ENCODE data around the gene DST. TPM values are rescaled to one million over a fixed set of nuclear protein-coding genes. Genes with fewer than 3 reads are reported as not detected.
"Not testable (repeated sequence)": the region's sequence is repeated elsewhere in the genome, so short reads cannot be mapped to it uniquely, and the experiment has no call there.

The DST gene
- polyA plus RNA-seq, 1 experiment: 80.6 TPM

DNA sequence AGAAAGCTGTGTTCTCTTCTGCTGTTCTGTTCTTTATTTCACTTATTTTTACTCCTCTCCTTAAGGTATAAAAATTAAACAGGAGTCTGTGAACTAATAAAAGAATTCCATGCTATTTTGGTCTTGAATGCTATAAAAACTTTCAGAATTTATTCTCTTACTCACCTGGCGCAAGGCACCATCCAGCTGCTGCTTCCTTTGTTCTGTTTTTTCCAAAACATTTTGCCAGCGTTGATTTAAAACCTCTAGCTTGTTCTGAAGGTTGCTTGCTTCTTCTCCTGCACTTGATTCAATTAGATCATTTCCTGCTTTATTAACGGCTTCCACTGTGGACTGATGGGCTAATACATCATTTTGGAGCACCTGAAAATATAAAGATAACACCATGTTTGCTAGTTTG, 145.0 kb downstream of the DST start:
- CTCF ChIA-PET: interaction anchor here (1.7 kb wide), 1 partner anchor 14 kb away, joined by 7 read pairs; no protein-coding TSS in a partner anchor
- TF ChIP-seq, protein P1, sequence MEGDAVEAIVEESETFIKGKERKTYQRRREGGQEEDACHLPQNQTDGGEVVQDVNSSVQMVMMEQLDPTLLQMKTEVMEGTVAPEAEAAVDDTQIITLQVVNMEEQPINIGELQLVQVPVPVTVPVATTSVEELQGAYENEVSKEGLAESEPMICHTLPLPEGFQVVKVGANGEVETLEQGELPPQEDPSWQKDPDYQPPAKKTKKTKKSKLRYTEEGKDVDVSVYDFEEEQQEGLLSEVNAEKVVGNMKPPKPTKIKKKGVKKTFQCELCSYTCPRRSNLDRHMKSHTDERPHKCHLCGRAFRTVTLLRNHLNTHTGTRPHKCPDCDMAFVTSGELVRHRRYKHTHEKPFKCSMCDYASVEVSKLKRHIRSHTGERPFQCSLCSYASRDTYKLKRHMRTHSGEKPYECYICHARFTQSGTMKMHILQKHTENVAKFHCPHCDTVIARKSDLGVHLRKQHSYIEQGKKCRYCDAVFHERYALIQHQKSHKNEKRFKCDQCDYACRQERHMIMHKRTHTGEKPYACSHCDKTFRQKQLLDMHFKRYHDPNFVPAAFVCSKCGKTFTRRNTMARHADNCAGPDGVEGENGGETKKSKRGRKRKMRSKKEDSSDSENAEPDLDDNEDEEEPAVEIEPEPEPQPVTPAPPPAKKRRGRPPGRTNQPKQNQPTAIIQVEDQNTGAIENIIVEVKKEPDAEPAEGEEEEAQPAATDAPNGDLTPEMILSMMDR (IDR thresholded peaks at IDR 0.05; ENCODE audit: insufficient read depth, low read depth, low read length): no peak
- no peak for DNase-seq (ENCODE audit: low read depth)
- H3K36me3 ChIP-seq (ENCODE audit: control insufficient read depth, insufficient read depth, low read length): peaks cover 12% of the 10 kb centered on the region
- POLR2A ChIA-PET: no interaction called here
- no peak overlapping the region for H3K4me3 ChIP-seq (ENCODE audit: low read depth, low read length)
- H3K27me3 ChIP-seq (ENCODE audit: control insufficient read depth, insufficient read depth, low read length): no peaks in the 10 kb centered on the region

DNA sequence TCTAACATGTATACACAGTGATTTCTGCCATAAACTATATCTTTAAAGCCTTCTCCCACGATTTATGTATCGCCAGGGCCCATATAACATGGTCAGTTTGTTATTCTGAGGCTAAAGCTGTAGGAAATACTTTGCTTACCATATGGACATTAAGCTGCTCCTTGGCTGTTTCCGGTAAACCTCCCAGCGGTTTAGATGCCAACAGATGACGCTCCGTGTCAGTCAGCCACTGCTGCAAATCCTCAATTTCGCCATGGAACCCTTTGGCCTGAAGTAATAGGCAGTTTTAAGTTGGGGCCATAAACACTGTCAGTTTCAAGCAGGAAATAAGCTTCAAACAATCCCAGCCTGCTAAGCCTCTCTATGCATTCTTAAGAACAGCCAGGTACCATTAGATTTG, 145.4 kb downstream of the DST start:
- Histone ChIP-seq H3K36me3 (ENCODE audit: control insufficient read depth, insufficient read depth, low read length) (peaks cover 14% of the 10 kb centered on the region), H3K27me3 (ENCODE audit: control insufficient read depth, insufficient read depth, low read length) (no peaks in the 10 kb centered on the region), H3K4me3 (ENCODE audit: low read depth, low read length) (no peak overlapping the region)
- TF ChIP-seq, protein P1 (IDR thresholded peaks at IDR 0.05; ENCODE audit: insufficient read depth, low read depth, low read length): no peak
- POLR2A ChIA-PET: no interaction called here
- DNase-seq (ENCODE audit: low read depth): no peak
- CTCF ChIA-PET: interaction anchor here (1.7 kb wide), 1 partner anchor 14 kb away, joined by 7 read pairs; no protein-coding TSS in a partner anchor

DNA sequence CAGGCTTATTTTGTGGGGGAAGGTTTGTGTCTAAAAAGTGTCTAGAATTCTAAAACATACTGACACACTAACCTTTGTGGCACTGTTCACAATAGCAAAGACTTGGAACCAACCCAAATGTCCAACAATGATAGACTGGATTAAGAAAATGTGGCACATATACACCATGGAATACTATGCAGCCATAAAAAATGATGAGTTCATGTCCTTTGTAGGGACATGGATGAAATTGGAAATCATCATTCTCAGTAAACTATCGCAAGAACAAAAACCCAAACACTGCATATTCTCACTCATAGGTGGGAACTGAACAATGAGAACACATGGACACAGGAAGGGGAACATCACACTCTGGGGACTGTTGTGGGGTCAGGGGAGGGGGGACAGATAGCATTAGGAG, 146.0 kb downstream of the DST start:
- CTCF ChIA-PET; H3K4me3 ChIP-seq (ENCODE audit: low read depth, low read length); DNase-seq (ENCODE audit: low read depth); H3K27me3 ChIP-seq (ENCODE audit: control insufficient read depth, insufficient read depth, low read length); POLR2A ChIA-PET: not testable (repeated sequence)
- peaks cover 16% of the 10 kb centered on the region for H3K36me3 ChIP-seq (ENCODE audit: control insufficient read depth, insufficient read depth, low read length)

DNA sequence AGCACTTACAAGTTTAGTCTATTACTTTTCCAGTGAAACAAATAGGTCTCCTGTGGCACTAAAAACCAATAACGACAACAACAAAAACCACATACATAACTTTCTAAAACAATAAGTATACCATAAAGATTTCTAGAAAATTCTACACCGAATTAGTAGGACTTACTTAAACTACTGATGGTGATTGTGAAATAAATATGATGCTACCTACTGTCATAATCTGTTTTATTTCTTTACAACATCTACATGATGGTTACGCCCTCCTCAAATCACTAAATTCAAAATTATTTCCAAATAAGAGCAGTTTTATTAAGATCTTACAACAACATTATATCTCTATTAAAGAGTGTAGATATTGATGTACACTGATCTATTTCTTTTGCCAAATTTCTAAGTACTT, 147.0 kb downstream of the DST start:
- TF ChIP-seq, protein P1 (IDR thresholded peaks at IDR 0.05; ENCODE audit: insufficient read depth, low read depth, low read length): no peak
- CTCF ChIA-PET: no interaction called here
- Histone ChIP-seq H3K36me3 (ENCODE audit: control insufficient read depth, insufficient read depth, low read length) (peaks cover 13% of the 10 kb centered on the region), H3K27me3 (ENCODE audit: control insufficient read depth, insufficient read depth, low read length) (no peaks in the 10 kb centered on the region), H3K4me3 (ENCODE audit: low read depth, low read length) (no peak overlapping the region)
- POLR2A ChIA-PET: no interaction called here
- no peak for DNase-seq (ENCODE audit: low read depth)

DNA sequence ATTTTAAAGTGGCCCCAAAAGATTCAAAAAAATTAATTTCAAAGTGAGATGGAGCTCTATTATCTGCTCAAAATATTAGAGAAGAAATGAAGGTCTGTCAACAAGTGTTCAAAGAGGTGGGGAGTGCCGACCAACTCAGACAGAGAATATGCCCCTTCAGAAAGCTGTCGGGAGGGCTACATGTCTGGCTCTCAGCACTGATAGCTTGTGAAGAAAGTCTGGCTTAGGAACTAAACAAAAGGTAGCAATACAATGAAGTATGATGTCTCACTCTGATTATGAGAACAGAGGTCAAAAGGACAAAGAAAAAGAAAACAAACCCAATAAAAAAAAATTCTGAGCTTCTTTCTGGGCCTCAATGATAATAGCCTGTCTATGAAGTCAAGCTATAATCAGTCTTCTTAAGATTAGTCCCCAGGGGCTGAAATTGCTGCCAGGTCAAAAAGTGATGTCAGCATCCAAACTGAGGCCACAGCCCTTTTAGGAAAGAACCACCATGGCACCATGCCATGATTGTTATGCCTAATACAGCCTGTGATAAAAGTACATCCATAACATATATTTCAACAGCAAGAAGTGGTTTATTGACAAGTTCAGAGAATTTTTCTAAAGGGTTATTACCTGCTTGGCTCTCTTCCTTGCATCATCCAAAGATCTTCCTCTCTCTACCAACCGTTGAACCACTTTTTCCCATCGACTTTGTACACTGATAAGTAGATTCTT, 150.9 kb downstream of the DST start:
- DNase-seq (ENCODE audit: low read depth): no peak
- Histone ChIP-seq H3K36me3 (ENCODE audit: control insufficient read depth, insufficient read depth, low read length) (peaks cover 9% of the 10 kb centered on the region), H3K27me3 (ENCODE audit: control insufficient read depth, insufficient read depth, low read length) (no peaks in the 10 kb centered on the region), H3K4me3 (ENCODE audit: low read depth, low read length) (no peak overlapping the region)
- TF ChIP-seq, protein P1 (IDR thresholded peaks at IDR 0.05; ENCODE audit: insufficient read depth, low read depth, low read length): no peak
- CTCF ChIA-PET: interaction anchor here (0.6 to 1.0 kb wide), 3 partner anchors 16 to 127 kb away, joined by 3 to 5 read pairs (median 3); no protein-coding TSS in a partner anchor
- POLR2A ChIA-PET: no interaction called here

DNA sequence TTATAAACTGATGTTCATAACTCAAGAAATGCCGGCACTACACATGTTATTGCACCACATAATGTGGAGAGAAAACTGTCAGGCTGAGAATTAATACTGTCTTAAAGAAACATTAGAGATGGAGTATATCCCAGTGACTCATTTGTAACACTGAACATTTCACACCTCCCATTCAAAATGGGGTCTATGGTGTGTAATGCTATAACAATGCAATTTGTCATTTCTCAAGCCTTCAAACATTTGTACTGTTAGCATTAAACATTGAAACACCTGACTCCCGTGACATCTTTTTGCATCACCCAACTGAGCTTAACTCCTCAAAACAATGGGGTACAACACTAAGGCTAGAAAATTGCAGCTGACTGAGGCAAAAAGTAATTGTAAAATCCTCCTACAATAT, 151.7 kb downstream of the DST start:
- ChIA-PET POLR2A (no interaction called here), CTCF (no interaction called here)
- DNase-seq (ENCODE audit: low read depth): no peak
- H3K36me3 ChIP-seq (ENCODE audit: control insufficient read depth, insufficient read depth, low read length): peaks cover 10% of the 10 kb centered on the region
- H3K4me3 ChIP-seq (ENCODE audit: low read depth, low read length): no peak overlapping the region
- no peaks in the 10 kb centered on the region for H3K27me3 ChIP-seq (ENCODE audit: control insufficient read depth, insufficient read depth, low read length)
- TF ChIP-seq, protein P1 (IDR thresholded peaks at IDR 0.05; ENCODE audit: insufficient read depth, low read depth, low read length): no peak
